ENCODE results near the gene MCF2L2. TPM values are rescaled to one million over a fixed set of nuclear protein-coding genes. Genes with fewer than 3 reads are reported as not detected.

The MCF2L2 gene
- polyA plus RNA-seq, 12 donors: 0.05 to 0.62 (median 0.38) TPM; not detected in 2

DNA sequence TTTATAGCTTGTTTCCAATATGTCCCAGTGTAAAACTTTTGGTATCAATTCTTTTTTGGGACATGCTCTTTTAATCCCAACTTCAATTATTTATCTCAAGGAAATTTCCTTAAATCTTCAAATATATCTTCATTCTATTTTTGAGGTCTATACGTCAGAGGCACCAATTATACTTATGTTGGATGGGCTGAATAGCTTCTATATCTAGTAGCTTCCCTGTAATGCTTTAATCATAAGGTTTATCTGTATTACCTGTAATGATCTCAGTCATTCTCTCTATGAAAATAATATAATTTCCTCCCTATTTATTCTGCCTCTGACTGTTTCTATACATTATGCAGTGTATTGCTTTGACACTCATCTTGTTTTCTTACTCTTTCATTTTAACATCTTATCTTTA, 299.2 kb downstream of the MCF2L2 start:
- no peak for DNase-seq

GRCh38 chr3:183128709-183129108, 299.7 kb downstream of the MCF2L2 start:
- DNase-seq: no peak

Other genes starting within 250 kb of the MCF2L2 start
- gene B3GNT5, start 175.4 kb downstream of the MCF2L2 start, polyA plus RNA-seq (ENCODE audit: insufficient read length in 12 of 12): 10 to 100 TPM in 8 of 12 donors, 1 to 10 TPM in 3, not detected in 1; 6.7 to 17.3 (median 12.0) TPM
- 1 to 10 TPM in 9 of 12 donors, under 1 TPM in 1, not detected in 2; 0.98 to 2.7 (median 1.8) TPM for gene KLHL6, start 127.1 kb upstream of the MCF2L2 start, polyA plus RNA-seq (ENCODE audit: insufficient read length in 12 of 12)
- gene KLHL24, start 207.0 kb upstream of the MCF2L2 start, polyA plus RNA-seq (ENCODE audit: insufficient read length in 12 of 12): 10 to 100 TPM; 26.3 to 74.7 (median 35.3) TPM

Measured in muscle of arm (tissue), 12 donors.